Uterus (tissue), 4 donors: ENCODE measurements around the gene CHRNE. TPM values are rescaled to one million over a fixed set of nuclear protein-coding genes. Genes with fewer than 3 reads are reported as not detected.

Experiments used
- total RNA-seq, 4 donors: library from RNA; depleted of rRNA in 3 of 4; stranded (reverse); fragments of >200 nt in 3 of 4; gene quantifications; one replicate each; pipeline versions ENCODE4 v1.1.0 to v1.2.4, GENCODE V29; 2014 to 2023
- donor health status: DM: yes; HTN: yes; CAD: no.

CHRNE gene
- total RNA-seq, 4 donors from 2014 or later: 0.79 to 0.83 TPM; not detected in 2

Other genes with a start within 250 kb of the CHRNE start
- gene PELP1, start 199.0 kb downstream of the CHRNE start, total RNA-seq: 10 to 100 TPM in 3 of 4 donors, 1 to 10 TPM in 1; 7.4 to 56.8 (median 35.8) TPM
- 10 to 100 TPM; 11.6 to 48.5 (median 40.8) TPM for gene ARRB2, start 192.5 kb downstream of the CHRNE start, total RNA-seq
- gene MED11, start 171.7 kb downstream of the CHRNE start, total RNA-seq: 100 to 1,000 TPM in 1 of 4 donors, 10 to 100 TPM in 2, 1 to 10 TPM in 1; 2.9 to 209 (median 14.0) TPM
- under 1 TPM in 2 of 4 donors, not detected in 2; 0.58 to 0.69 TPM for gene ZMYND15, start 163.3 kb downstream of the CHRNE start, total RNA-seq
- gene CXCL16, start 163.2 kb downstream of the CHRNE start, total RNA-seq: 1 to 10 TPM; 1.0 to 9.1 (median 7.1) TPM
- not detected for gene TM4SF5, start 131.2 kb downstream of the CHRNE start, total RNA-seq
- 1 to 10 TPM in 2 of 4 donors, not detected in 2; 1.3 to 2.2 TPM for gene VMO1, start 116.7 kb downstream of the CHRNE start, total RNA-seq
- gene GLTPD2, start 114.1 kb downstream of the CHRNE start, total RNA-seq: not detected
- 10 to 100 TPM; 64.9 to 99.7 (median 87.3) TPM for gene PSMB6, start 106.9 kb downstream of the CHRNE start, total RNA-seq
- gene PLD2, start 95.9 kb downstream of the CHRNE start, total RNA-seq: 10 to 100 TPM in 3 of 4 donors, 1 to 10 TPM in 1; 10.0 to 54.3 (median 25.1) TPM
- 10 to 100 TPM; 17.9 to 99.2 (median 27.9) TPM for gene MINK1, start 69.8 kb downstream of the CHRNE start, total RNA-seq
- gene C17orf107, start 3.6 kb downstream of the CHRNE start, total RNA-seq: 1 to 10 TPM in 3 of 4 donors, not detected in 1; 2.9 to 6.6 (median 3.5) TPM
- gene GP1BA, start 29.2 kb upstream of the CHRNE start, total RNA-seq: not detected
- 10 to 100 TPM in 3 of 4 donors, 1 to 10 TPM in 1; 9.5 to 58.2 (median 42.9) TPM for gene SLC25A11, start 36.9 kb upstream of the CHRNE start, total RNA-seq
- gene RNF167, start 37.2 kb upstream of the CHRNE start, total RNA-seq: 100 to 1,000 TPM in 1 of 4 donors, 10 to 100 TPM in 3; 14.8 to 100 (median 53.1) TPM
- 100 to 1,000 TPM; 170 to 396 (median 304) TPM for gene PFN1, start 45.4 kb upstream of the CHRNE start, total RNA-seq
- 1 to 10 TPM in 3 of 4 donors, not detected in 1; 2.8 to 3.7 (median 3.6) TPM for gene ENO3, start 48.0 kb upstream of the CHRNE start, total RNA-seq
- 10 to 100 TPM; 18.4 to 58.3 (median 34.0) TPM for gene SPAG7, start 64.7 kb upstream of the CHRNE start, total RNA-seq
- 10 to 100 TPM in 3 of 4 donors, 1 to 10 TPM in 1; 7.3 to 80.8 (median 12.7) TPM for gene CAMTA2, start 84.6 kb upstream of the CHRNE start, total RNA-seq
- gene INCA1, start 94.4 kb upstream of the CHRNE start, total RNA-seq: 1 to 10 TPM in 1 of 4 donors, not detected in 3; 3.4 TPM
- gene KIF1C, start 94.9 kb upstream of the CHRNE start, total RNA-seq: 100 to 1,000 TPM in 1 of 4 donors, 10 to 100 TPM in 3; 22.9 to 140 (median 30.5) TPM
- under 1 TPM in 1 of 4 donors, not detected in 3; 0.55 TPM for gene SLC52A1, start 132.3 kb upstream of the CHRNE start, total RNA-seq
- gene ZFP3, start 175.4 kb upstream of the CHRNE start, total RNA-seq: 1 to 10 TPM; 1.5 to 8.6 (median 5.3) TPM
- gene ZNF232, start 208.8 kb upstream of the CHRNE start, total RNA-seq: 10 to 100 TPM in 1 of 4 donors, 1 to 10 TPM in 2, under 1 TPM in 1; 0.51 to 12.7 (median 6.1) TPM
- gene USP6, start 212.9 kb upstream of the CHRNE start, total RNA-seq: 1 to 10 TPM in 1 of 4 donors, under 1 TPM in 2, not detected in 1; 0.21 to 2.6 (median 0.97) TPM